GM12878 (cell line): ENCODE measurements around the gene PKP4. TPM values are rescaled to one million over a fixed set of nuclear protein-coding genes. Genes with fewer than 3 reads are reported as not detected.

Experiments
- ATAC-seq: fragments of 200-7000 bp; cut with Tn5 transposase; 3 replicates; pipeline ENCODE4 v1.9.1; 2020; ENCODE audit warnings: mild to moderate bottlenecking, moderate library complexity
- BruUV-seq: library from RNA; stranded (reverse); fragments of 400-500 nt; replicated peaks from 2 replicates; lab custom pipeline; 2021; lab: Mats Ljungman, UMichigan
- CTCF ChIA-PET: fragments of 300-600 bp; sonication (Branson Sonifier 250); formaldehyde crosslinking; extraction: SDS; loops from one replicate; lab custom pipeline; 2021; ENCODE audit warnings: inconsistent platforms; lab: Yijun Ruan, JAX
- POLR2A ChIA-PET: fragments of 350-600 bp; formaldehyde crosslinking; extraction: SDS; loops from one replicate; lab custom pipeline; 2021; ENCODE audit warnings: inconsistent platforms; lab: Charles Lee
- RAD21 ChIA-PET: fragments of 300-600 bp; sonication (Branson Sonifier 250); formaldehyde crosslinking; loops from one replicate; lab custom pipeline; 2023; ENCODE audit warnings: antibody characterized with exemption; ENCODE audit not compliant: unreplicated experiment; lab: Charles Lee
- SMC1A ChIA-PET: fragments of 300-600 bp; sonication (Branson Sonifier 250); formaldehyde crosslinking; loops from one replicate; lab custom pipeline; 2023; ENCODE audit not compliant: unreplicated experiment, uncharacterized antibody; lab: Charles Lee
- DNase-seq: peaks from one replicate; pipeline ENCODE4 v3.0.0-alpha.2; 2011; ENCODE audit warnings: low read depth, low spot score
- FAIRE-seq: peaks from 3 replicates; lab custom pipeline; 2011; peaks lifted over from hg19 to GRCh38; lab: Jason Lieb, UNC
- H2AFZ ChIP-seq: 2 replicates; pipeline ENCODE4 v1.6.0; 2011; ENCODE audit warnings: low read depth, low read length, control low read depth; ENCODE audit not compliant: control insufficient read depth
- H3K27ac ChIP-seq: 2 replicates; pipeline ENCODE4 v1.5.1; 2011; ENCODE audit warnings: control low read depth; ENCODE audit not compliant: control insufficient read depth, insufficient read depth
- H3K27me3 ChIP-seq, 2 experiments: replicated peaks in 1 of 2; 2 replicates each; pipeline versions ENCODE4 v1.6.0 to v1.6.1; 2011; ENCODE audit warnings: low read length in 1 of 2; ENCODE audit not compliant: control insufficient read depth in 2 of 2, insufficient read depth in 2 of 2
- H3K36me3 ChIP-seq, 2 experiments: 2 replicates each; pipeline ENCODE4 v1.5.1; 2011; ENCODE audit warnings: low read length in 1 of 2; ENCODE audit not compliant: control insufficient read depth in 2 of 2, insufficient read depth in 2 of 2
- H3K4me1 ChIP-seq: 2 replicates; pipeline ENCODE4 v1.6.1; 2011; ENCODE audit warnings: mild to moderate bottlenecking, low read length, moderate library complexity, mixed read lengths; ENCODE audit not compliant: control insufficient read depth, insufficient read depth
- H3K4me2 ChIP-seq: 2 replicates; pipeline ENCODE4 v1.6.0; 2011; ENCODE audit warnings: control low read depth; ENCODE audit not compliant: control insufficient read depth, insufficient read depth
- H3K4me3 ChIP-seq: fragments of 200-600 bp; sonication (generic); 2 replicates; pipeline ENCODE4 v1.5.1; 2016
- H3K79me2 ChIP-seq: 2 replicates; pipeline ENCODE4 v1.6.0; 2011; ENCODE audit warnings: low read length; ENCODE audit not compliant: control insufficient read depth, insufficient read depth
- H3K9ac ChIP-seq: 2 replicates; pipeline ENCODE4 v1.8.0; 2011; ENCODE audit warnings: low read length, control low read depth, mixed read lengths; ENCODE audit not compliant: control insufficient read depth, insufficient read depth
- H3K9me3 ChIP-seq: replicated peaks from 3 replicates; pipeline ENCODE4 v1.5.1; 2011; ENCODE audit warnings: mild to moderate bottlenecking, low read length; ENCODE audit not compliant: control insufficient read depth, insufficient read depth
- H4K20me1 ChIP-seq: 2 replicates; pipeline ENCODE4 v1.6.0; 2011; ENCODE audit not compliant: control insufficient read depth, insufficient read depth
- ATF7 ChIP-seq: fragments of 450-650 bp; IDR thresholded peaks from 2 replicates; pipeline ENCODE4 v1.6.1; 2016; ENCODE audit warnings: low read depth, mild to moderate bottlenecking
- DPF2 ChIP-seq: fragments of 450-650 bp; IDR thresholded peaks from 2 replicates; pipeline ENCODE4 v1.6.1; 2017; ENCODE audit warnings: mild to moderate bottlenecking
- IRF3 ChIP-seq: fragments of 450-650 bp; IDR thresholded peaks from 2 replicates; pipeline ENCODE4 v1.6.1; 2014; ENCODE audit warnings: mild to moderate bottlenecking
- POU2F2 ChIP-seq: IDR thresholded peaks from 3 replicates; pipeline ENCODE4 v1.6.1; 2011; ENCODE audit warnings: low read depth, mild to moderate bottlenecking, low read length, borderline replicate concordance
- RAD51 ChIP-seq: fragments of 450-650 bp; IDR thresholded peaks from 2 replicates; pipeline ENCODE4 v1.6.1; 2016; ENCODE audit warnings: moderate library complexity, mild to moderate bottlenecking, inconsistent platforms
- SUZ12 ChIP-seq: fragments of 200-600 bp; sonication (generic); IDR thresholded peaks from one replicate; pipeline ENCODE4 v1.6.1; 2018; ENCODE audit warnings: antibody characterized with exemption, mild to moderate bottlenecking; ENCODE audit not compliant: unreplicated experiment
- ZBTB4 ChIP-seq: fragments of 450-650 bp; formaldehyde crosslinking; IDR thresholded peaks from 2 replicates; pipeline ENCODE4 v1.4.0; 2022; ENCODE audit warnings: mild to moderate bottlenecking, moderate library complexity
- WGBS: methylation state at CpG from one replicate; pipeline ENCODE4 v1.1.6; 2016; ENCODE audit warnings: low lambda C conversion rate; ENCODE audit not compliant: insufficient replicate concordance, insufficient coverage; ENCODE audit errors: missing lambda C conversion rate; 5-methylcytosine and 5-hydroxymethylcytosine counted together
- in situ Hi-C: fragments of 300-500 bp; cut with MboI; formaldehyde crosslinking; loops from 9 replicates; pipeline ENCODE4 v1.14.3; 2018; ENCODE audit warnings: mixed read lengths
- intact Hi-C: fragments of 100-400 bp; cut with micrococcal nuclease; formaldehyde crosslinking; loops from one replicate; pipeline ENCODE4 v1.14.2; 2022; ENCODE audit not compliant: unreplicated experiment
- polyA plus RNA-seq, 11 experiments: library from polyadenylated mRNA; depleted of rRNA in 4 of 11; unstranded in 6 of 11; stranded (reverse) in 5 of 11; fragments of >200 nt; fragmentation: Nextera tagmentation in 4 of 11; fragmentation: Illumina TruSeq in 1 of 11; extraction: Ambion mirVana in 4 of 11; extraction: Trizol in 1 of 11; gene quantifications; 1 replicate in 1 of 11; 2 replicates in 10 of 11; pipeline versions ENCODE4 v1.2.1 to v1.2.3, GENCODE V29; 2011 to 2016; ENCODE audit warnings: inconsistent platforms in 2 of 11, missing spikeins in 2 of 11, low read depth in 1 of 11
- total RNA-seq, 4 experiments: library from RNA; depleted of rRNA in 3 of 4; stranded (reverse); fragments of >200 nt in 3 of 4; fragmentation: Illumina TruSeq in 1 of 4; extraction: Trizol in 1 of 4; gene quantifications; 2 replicates each; pipeline versions ENCODE4 v1.2.1 to v1.2.3, GENCODE V29; 2013 to 2021

Gene PKP4
- total and polyA plus RNA-seq, 10 of the 15 experiments (the other 5 are each of a cell fraction or from before 2014, with no cell fraction given), result 4.8 to 35.8 (median 17.7) TPM

DNA sequence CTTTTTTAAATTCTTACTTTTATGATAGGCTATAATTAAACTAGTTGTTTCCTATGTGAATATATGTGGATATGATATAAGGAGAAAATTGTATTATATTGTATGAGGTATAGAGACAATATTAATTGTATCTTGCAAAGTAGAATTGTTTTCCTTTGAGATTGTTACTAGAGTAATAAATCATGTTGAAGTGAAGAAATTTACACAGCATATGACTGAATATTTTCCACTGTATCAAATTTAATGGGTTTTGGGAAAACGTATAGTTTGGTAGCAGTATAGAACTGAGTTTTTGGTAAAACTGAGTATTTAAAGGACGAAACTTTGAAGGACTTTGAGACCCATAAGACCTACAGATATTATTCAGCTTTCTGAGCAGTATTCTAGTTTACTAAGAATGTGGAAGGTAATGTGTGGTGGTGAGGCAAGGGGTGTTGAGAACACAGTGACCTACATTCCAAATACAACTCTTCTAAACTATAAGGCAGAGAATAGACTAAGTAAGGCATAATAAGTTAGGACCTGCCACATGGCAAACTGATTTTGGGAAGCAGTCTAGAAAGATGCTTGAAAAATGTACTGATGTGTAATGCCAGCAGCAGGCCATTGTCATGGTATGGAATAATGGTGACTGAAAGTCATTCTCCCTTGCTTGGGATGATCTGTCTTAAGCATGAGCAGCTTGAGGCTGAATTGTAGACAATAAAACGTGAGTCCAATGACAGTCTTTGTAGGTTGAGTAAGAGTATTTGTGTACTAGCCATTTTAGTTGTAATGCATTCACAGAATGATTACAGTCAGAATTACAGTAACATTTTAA lies 29.6 kb downstream of the PKP4 start:
- H3K36me3 ChIP-seq, result no peaks in the 10 kb centered on the region
- ChIA-PET SMC1A (interaction anchor here (1.0 kb wide), 1 partner anchor 20 kb away, joined by 3 read pairs; no protein-coding TSS in a partner anchor), CTCF (no interaction called here)
- no peaks in the 10 kb centered on the region for H3K27me3 ChIP-seq
- no peak for ATAC-seq
- intact Hi-C loops, result no loop called here
- H3K4me3 ChIP-seq, result no peak overlapping the region
- H4K20me1 ChIP-seq, result no peaks in the 10 kb centered on the region; the same call in 1 of the 2 replicates
- no peak overlapping the region for H3K27ac ChIP-seq
- no peak for DNase-seq
- H2AFZ ChIP-seq, result no peak overlapping the region; the same call in 1 of the 2 replicates
- FAIRE-seq, result no peak
- TF ChIP-seq SUZ12 (no peak), DPF2 (no peak), RAD51 (no peak), ZBTB4 (CRISPR knock-in tag) (no peak), ATF7 (no peak), POU2F2 (no peak), IRF3 (no peak)
- TF ChIP-seq, all 136 proteins: peak for 0
- H3K79me2 ChIP-seq, result no peaks in the 10 kb centered on the region; the same call in 1 of the 2 replicates
- H3K4me2 ChIP-seq, result no peak overlapping the region
- no peak overlapping the region for H3K9ac ChIP-seq
- no peaks in the 10 kb centered on the region for H3K9me3 ChIP-seq
- in situ Hi-C loops, result no loop called here
- RAD21 ChIA-PET, result no interaction called here
- POLR2A ChIA-PET, result no interaction called here
- no TSS peak for BruUV-seq
- WGBS, result 90% methylated on average over 3 of the region's 3 CpGs
- no peaks in the 10 kb centered on the region for H3K4me1 ChIP-seq
